ENCODE data around the gene PCDHGC4.

Gene PCDHGC4

GRCh38 chr5:141486091-141486490 lies 1.3 kb downstream of the PCDHGC4 start:
- peaks cover 2% of the 10 kb centered on the region for H3K36me3 ChIP-seq (ENCODE audit: control insufficient read depth, insufficient read depth, low read length)
- no peak for DNase-seq (ENCODE audit: extremely low read depth, insufficient read length)
- no peak for TF ChIP-seq CTCF (IDR thresholded peaks at IDR 0.05; ENCODE audit: insufficient read depth, low read length, poor library complexity, severe bottlenecking)
- no peaks in the 10 kb centered on the region; the same call in 1 of the 2 replicates for H3K27me3 ChIP-seq (replicated peaks; ENCODE audit: control insufficient read depth, insufficient read depth, low read length)
- H3K4me3 ChIP-seq (replicated peaks; ENCODE audit: low read depth, low read length): no peak overlapping the region

GRCh38 chr5:141487131-141487530 lies 2.3 kb downstream of the PCDHGC4 start:
- Histone ChIP-seq H3K27me3 (replicated peaks; ENCODE audit: control insufficient read depth, insufficient read depth, low read length) (no peaks in the 10 kb centered on the region; the same call in 1 of the 2 replicates), H3K4me3 (replicated peaks; ENCODE audit: low read depth, low read length) (no peak overlapping the region), H3K36me3 (ENCODE audit: control insufficient read depth, insufficient read depth, low read length) (peaks cover 2% of the 10 kb centered on the region)
- DNase-seq (ENCODE audit: extremely low read depth, insufficient read length): no peak
- no peak for TF ChIP-seq CTCF (IDR thresholded peaks at IDR 0.05; ENCODE audit: insufficient read depth, low read length, poor library complexity, severe bottlenecking)

- peaks cover 2% of the 10 kb centered on the region for H3K36me3 ChIP-seq (ENCODE audit: control insufficient read depth, insufficient read depth, low read length)
- no peaks in the 10 kb centered on the region; the same call in 1 of the 2 replicates for H3K27me3 ChIP-seq (replicated peaks; ENCODE audit: control insufficient read depth, insufficient read depth, low read length)
- DNase-seq (ENCODE audit: extremely low read depth, insufficient read length): no peak
These were observed 4.0 kb downstream of the PCDHGC4 start, which contains the start of gene PCDHGC5 for GRCh38 chr5:141488591-141489561. TSS of gene PCDHGC5 (plus strand) at chr5:141489081. CDS start at chr5:141489241, 160 bp downstream.

GRCh38 chr5:141489841-141490240 lies 5.0 kb downstream of the PCDHGC4 start:
- Histone ChIP-seq H3K27me3 (replicated peaks; ENCODE audit: control insufficient read depth, insufficient read depth, low read length) (no peaks in the 10 kb centered on the region; the same call in 1 of the 2 replicates), H3K36me3 (ENCODE audit: control insufficient read depth, insufficient read depth, low read length) (peaks cover 2% of the 10 kb centered on the region), H3K4me3 (replicated peaks; ENCODE audit: low read depth, low read length) (no peak overlapping the region)
- no peak for TF ChIP-seq CTCF (IDR thresholded peaks at IDR 0.05; ENCODE audit: insufficient read depth, low read length, poor library complexity, severe bottlenecking)
- no peak for DNase-seq (ENCODE audit: extremely low read depth, insufficient read length)

More at GRCh38 chr5:141488591-141489561, 4.0 kb downstream of the PCDHGC4 start, which contains the start of gene PCDHGC5:
- no peak within 1 kb of the TSS for H3K4me3 ChIP-seq (replicated peaks; ENCODE audit: low read depth, low read length)
- no peak for TF ChIP-seq CTCF (IDR thresholded peaks at IDR 0.05; ENCODE audit: insufficient read depth, low read length, poor library complexity, severe bottlenecking)

- no peak overlapping the region for H3K4me3 ChIP-seq (replicated peaks; ENCODE audit: low read depth, low read length)
- DNase-seq (ENCODE audit: extremely low read depth, insufficient read length): no peak
- TF ChIP-seq CTCF (IDR thresholded peaks at IDR 0.05; ENCODE audit: insufficient read depth, low read length, poor library complexity, severe bottlenecking): no peak
- no peaks in the 10 kb centered on the region; the same call in 1 of the 2 replicates for H3K27me3 ChIP-seq (replicated peaks; ENCODE audit: control insufficient read depth, insufficient read depth, low read length)
- H3K36me3 ChIP-seq (ENCODE audit: control insufficient read depth, insufficient read depth, low read length): peaks cover 2% of the 10 kb centered on the region
These were observed 5.4 kb downstream of the PCDHGC4 start for GRCh38 chr5:141490271-141490670.
